ENCODE data around the gene FSIP1.
A peak's percentile ranks its signal among the peaks of the same experiment; 100 is the strongest.

The FSIP1 gene

GRCh38 chr15:39582286-39582976 lies 200.2 kb downstream of the FSIP1 start:
- DNase-seq (ENCODE audit: low spot score): no peak

- no peak for DNase-seq (ENCODE audit: low spot score)
Measured at GRCh38 chr15:39581793-39582285, 200.8 kb downstream of the FSIP1 start.

GRCh38 chr15:39581242-39581792 lies 201.3 kb downstream of the FSIP1 start:
- DNase-seq (ENCODE audit: low spot score): peak; percentile 71

GRCh38 chr15:39580485-39581241 lies 202.0 kb downstream of the FSIP1 start, which contains the start of gene THBS1:
Gene THBS1 (plus strand): TSS chr15:39581079. CDS start chr15:39581858, 779 bp downstream.
- peak; percentile 96 for DNase-seq (ENCODE audit: low spot score)

- peak; percentile 99 for DNase-seq (ENCODE audit: low spot score)
Measured at GRCh38 chr15:39580117-39580484, 202.5 kb downstream of the FSIP1 start.

- peak; percentile 83 for DNase-seq (ENCODE audit: low spot score)
Measured at GRCh38 chr15:39579487-39580116, 203.0 kb downstream of the FSIP1 start.

GRCh38 chr15:39578851-39579486 lies 203.7 kb downstream of the FSIP1 start:
- DNase-seq (ENCODE audit: low spot score): no peak

GRCh38 chr15:39575180-39575579 lies 207.5 kb downstream of the FSIP1 start:
- no peak for DNase-seq (ENCODE audit: low spot score)

GRCh38 chr15:39574427-39574826 lies 208.2 kb downstream of the FSIP1 start:
- DNase-seq (ENCODE audit: low spot score): no peak

- no peak for DNase-seq (ENCODE audit: low spot score)
Measured at GRCh38 chr15:39573844-39574243, 208.8 kb downstream of the FSIP1 start.

GRCh38 chr15:39573287-39573686 lies 209.4 kb downstream of the FSIP1 start:
- no peak for DNase-seq (ENCODE audit: low spot score)

GRCh38 chr15:39565851-39566250 lies 216.8 kb downstream of the FSIP1 start:
- no peak for DNase-seq (ENCODE audit: low spot score)

GRCh38 chr15:39564972-39565665 lies 217.5 kb downstream of the FSIP1 start:
- no peak for DNase-seq (ENCODE audit: low spot score)

- no peak for DNase-seq (ENCODE audit: low spot score)
Measured at GRCh38 chr15:39558421-39558820, 224.2 kb downstream of the FSIP1 start.

- DNase-seq (ENCODE audit: low spot score): no peak
Measured at GRCh38 chr15:39556461-39556860, 226.2 kb downstream of the FSIP1 start.

- no peak for DNase-seq (ENCODE audit: low spot score)
Measured at GRCh38 chr15:39555885-39556284, 226.8 kb downstream of the FSIP1 start.

- no peak for DNase-seq (ENCODE audit: low spot score)
Measured at GRCh38 chr15:39554746-39555387, 227.8 kb downstream of the FSIP1 start.

- DNase-seq (ENCODE audit: low spot score): no peak
Measured at GRCh38 chr15:39553947-39554693, 228.5 kb downstream of the FSIP1 start.

GRCh38 chr15:39552556-39552955 lies 230.1 kb downstream of the FSIP1 start:
- no peak for DNase-seq (ENCODE audit: low spot score)

GRCh38 chr15:39551476-39551875 lies 231.2 kb downstream of the FSIP1 start:
- no peak for DNase-seq (ENCODE audit: low spot score)

Measured in left forelimb (tissue), 1 donor.